Rectal smooth muscle tissue (tissue), 1 donor: ENCODE data around the gene CHST15.

Experiments
- H3K27ac ChIP-seq: one replicate; pipeline ENCODE4 v1.7.0; 2013; ENCODE audit warnings: low read depth, low read length, inconsistent platforms
- H3K27me3 ChIP-seq: one replicate; pipeline ENCODE4 v1.7.0; 2013; ENCODE audit warnings: low read length; ENCODE audit not compliant: control insufficient read depth, insufficient read depth
- H3K36me3 ChIP-seq: one replicate; pipeline ENCODE4 v1.7.0; 2013; ENCODE audit warnings: low read length; ENCODE audit not compliant: control insufficient read depth, insufficient read depth
- H3K4me1 ChIP-seq: one replicate; pipeline ENCODE4 v1.7.0; 2013; ENCODE audit warnings: low read length; ENCODE audit not compliant: control insufficient read depth, insufficient read depth
- H3K4me3 ChIP-seq: one replicate; pipeline ENCODE4 v1.7.0; 2013; ENCODE audit warnings: low read length
- H3K9ac ChIP-seq: one replicate; pipeline ENCODE4 v1.7.0; 2013; ENCODE audit warnings: low read length

CHST15 gene

GRCh38 chr10:124015991-124016390, 77.4 kb downstream of the CHST15 start:
- H3K27ac ChIP-seq: no peak overlapping the region
- H3K9ac ChIP-seq: no peak overlapping the region
- peaks cover 7% of the 10 kb centered on the region for H3K36me3 ChIP-seq
- H3K4me1 ChIP-seq: no peaks in the 10 kb centered on the region
- H3K27me3 ChIP-seq: no peaks in the 10 kb centered on the region
- H3K4me3 ChIP-seq: no peak overlapping the region

DNA sequence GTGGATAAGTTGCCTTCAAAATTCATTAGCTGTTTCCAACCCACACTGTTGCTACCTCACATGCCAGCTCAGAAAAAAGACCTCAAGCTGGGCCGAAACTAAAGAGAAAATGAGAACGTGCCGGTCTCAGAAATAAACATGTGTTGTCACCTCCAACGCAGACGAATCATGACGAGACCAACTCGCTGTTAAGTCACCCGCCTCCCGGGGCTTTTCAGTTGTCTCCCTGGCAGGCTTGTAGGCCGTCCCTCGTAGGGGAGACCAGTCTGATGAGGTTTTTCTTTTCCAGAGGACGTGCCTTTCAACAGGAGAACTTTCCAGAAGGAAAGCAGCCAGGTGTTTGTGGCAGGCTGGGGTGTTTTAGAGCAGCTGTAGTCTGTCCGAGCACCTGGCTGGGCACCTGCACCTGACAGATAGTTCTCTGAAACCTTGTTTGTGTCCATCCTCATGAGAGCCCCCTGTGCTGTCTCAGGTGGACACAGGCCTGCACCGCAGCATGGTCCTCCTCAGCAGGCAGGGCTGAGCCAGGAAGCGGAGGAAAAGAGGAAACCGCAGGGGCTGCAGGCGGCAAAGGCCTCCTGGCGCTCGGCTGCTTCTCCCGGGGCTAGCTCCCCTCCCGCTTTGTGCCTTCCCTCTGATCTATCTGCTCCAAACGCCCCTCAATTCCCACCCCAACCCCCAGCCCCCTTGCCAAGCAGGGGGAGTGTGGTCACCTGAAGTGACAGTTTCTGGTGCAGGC, 78.8 kb downstream of the CHST15 start:
- no peak overlapping the region for H3K9ac ChIP-seq
- peaks cover 8% of the 10 kb centered on the region for H3K4me1 ChIP-seq
- no peaks in the 10 kb centered on the region for H3K27me3 ChIP-seq
- no peak overlapping the region for H3K27ac ChIP-seq
- no peak overlapping the region for H3K4me3 ChIP-seq
- H3K36me3 ChIP-seq: peaks cover 4% of the 10 kb centered on the region

DNA sequence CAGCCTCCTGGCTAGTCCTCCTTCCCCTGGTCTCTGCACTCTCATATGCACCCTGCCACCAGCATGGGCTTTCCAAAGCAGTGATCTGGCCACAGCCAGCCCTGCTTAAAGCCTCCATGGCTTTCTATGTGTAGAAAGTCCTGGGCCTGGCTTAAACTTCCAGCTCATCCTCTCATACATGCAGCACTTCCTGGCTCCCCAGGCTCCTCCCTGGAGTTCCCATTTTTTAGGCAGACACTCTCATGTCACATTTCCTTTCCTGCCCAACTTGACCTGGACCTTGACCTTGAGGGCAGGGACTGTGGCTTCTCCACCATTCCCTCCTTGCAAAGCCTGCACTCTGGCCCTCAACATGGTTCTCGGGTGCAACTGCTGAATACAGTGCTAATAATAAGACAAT, 79.5 kb downstream of the CHST15 start:
- no peak overlapping the region for H3K9ac ChIP-seq

GRCh38 chr10:124012991-124013390, 80.4 kb downstream of the CHST15 start:
- no peak overlapping the region for H3K9ac ChIP-seq
- no peak overlapping the region for H3K4me3 ChIP-seq
- H3K27ac ChIP-seq: no peak overlapping the region
- no peaks in the 10 kb centered on the region for H3K27me3 ChIP-seq
- peaks cover 4% of the 10 kb centered on the region for H3K36me3 ChIP-seq
- peaks cover 23% of the 10 kb centered on the region for H3K4me1 ChIP-seq

More for the DNA sequence above, 79.5 kb downstream of the CHST15 start:
- Histone ChIP-seq H3K27me3 (no peaks in the 10 kb centered on the region), H3K4me1 (peaks cover 14% of the 10 kb centered on the region), H3K4me3 (no peak overlapping the region), H3K27ac (no peak overlapping the region), H3K36me3 (peaks cover 4% of the 10 kb centered on the region)

- Histone ChIP-seq H3K9ac (no peak overlapping the region), H3K36me3 (peaks cover 4% of the 10 kb centered on the region), H3K27me3 (no peaks in the 10 kb centered on the region), H3K27ac (no peak overlapping the region), H3K4me3 (no peak overlapping the region), H3K4me1 (peaks cover 26% of the 10 kb centered on the region)
These were observed 80.8 kb downstream of the CHST15 start for GRCh38 chr10:124012583-124012982.

DNA sequence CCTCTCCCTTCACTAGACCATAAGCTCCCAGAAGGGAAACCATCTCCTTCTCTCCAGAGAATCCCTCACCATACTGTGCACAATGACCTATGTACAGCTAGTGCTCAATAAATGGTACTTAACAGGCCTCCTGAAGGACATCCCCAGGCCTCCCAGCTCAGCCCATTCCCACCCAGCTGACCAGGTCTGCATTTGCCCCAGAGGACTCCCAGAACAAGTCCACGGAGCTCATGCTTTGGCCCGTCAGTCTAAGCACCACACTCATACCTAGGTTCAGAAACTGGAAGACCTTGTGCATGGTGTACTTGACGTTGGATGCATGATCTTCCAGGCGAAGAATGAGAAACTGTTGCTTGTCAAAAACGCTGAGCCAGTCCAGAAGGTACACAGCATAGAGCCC, 81.3 kb downstream of the CHST15 start:
- Histone ChIP-seq H3K4me1 (peaks cover 31% of the 10 kb centered on the region), H3K36me3 (peaks cover 4% of the 10 kb centered on the region), H3K4me3 (no peak overlapping the region), H3K27me3 (no peaks in the 10 kb centered on the region), H3K27ac (no peak overlapping the region), H3K9ac (no peak overlapping the region)

DNA sequence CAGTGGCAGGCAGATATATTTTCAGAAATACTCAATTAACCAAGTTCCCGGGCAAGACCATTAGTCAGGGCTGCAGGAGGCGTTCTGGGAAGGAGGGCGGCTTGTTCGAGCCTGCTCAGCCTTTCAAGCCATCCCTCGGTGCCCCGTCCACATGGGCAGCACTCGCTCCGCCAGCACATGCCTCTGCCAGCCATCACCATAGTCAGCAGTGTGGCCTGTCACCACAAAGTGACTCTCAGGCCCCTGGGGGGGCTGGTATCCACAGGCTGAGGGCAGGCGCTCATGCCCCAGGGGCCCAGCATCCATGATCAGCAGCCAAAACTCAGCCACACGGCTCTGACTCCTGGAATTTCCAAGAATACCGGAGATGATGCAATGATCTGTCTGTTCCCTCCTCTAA, 81.9 kb downstream of the CHST15 start:
- Histone ChIP-seq H3K4me1 (peaks cover 37% of the 10 kb centered on the region), H3K4me3 (no peak overlapping the region), H3K9ac (no peak overlapping the region), H3K27me3 (no peaks in the 10 kb centered on the region), H3K27ac (peak overlapping the region; percentile 95), H3K36me3 (peaks cover 4% of the 10 kb centered on the region)

GRCh38 chr10:124010563-124011131, 82.8 kb downstream of the CHST15 start:
- Histone ChIP-seq H3K36me3 (peaks cover 4% of the 10 kb centered on the region), H3K4me1 (peaks cover 45% of the 10 kb centered on the region), H3K27me3 (no peaks in the 10 kb centered on the region), H3K9ac (no peak overlapping the region), H3K27ac (peak overlapping the region; percentile 95), H3K4me3 (no peak overlapping the region)

DNA sequence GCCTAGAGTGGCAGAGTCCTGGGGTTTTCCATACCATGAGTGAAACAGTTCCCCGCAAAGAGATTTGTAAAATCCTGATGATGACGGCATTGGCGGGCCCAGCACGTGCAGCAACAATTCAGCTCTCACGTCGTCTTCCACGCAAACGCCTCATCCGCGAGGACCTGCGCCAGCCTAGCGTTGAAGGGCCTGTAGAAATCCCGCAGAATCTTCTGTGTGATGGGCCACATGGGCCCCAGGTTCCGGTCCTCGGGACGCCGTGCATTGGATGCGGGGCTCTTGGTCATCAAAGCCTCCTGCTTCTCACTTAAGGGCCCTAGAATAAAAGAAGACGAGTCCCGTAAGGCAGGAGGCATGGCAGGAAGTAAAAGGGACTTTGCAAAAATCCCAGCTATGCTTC, 83.4 kb downstream of the CHST15 start:
- no peak overlapping the region for H3K4me3 ChIP-seq
- H3K9ac ChIP-seq: no peak overlapping the region
- peaks cover 51% of the 10 kb centered on the region for H3K4me1 ChIP-seq
- peak overlapping the region; percentile 95 for H3K27ac ChIP-seq
- H3K36me3 ChIP-seq: peaks cover 4% of the 10 kb centered on the region
- no peaks in the 10 kb centered on the region for H3K27me3 ChIP-seq

GRCh38 chr10:124009231-124010015, 84.0 kb downstream of the CHST15 start:
- Histone ChIP-seq H3K4me3 (no peak overlapping the region), H3K4me1 (peaks cover 56% of the 10 kb centered on the region), H3K9ac (no peak overlapping the region), H3K36me3 (peaks cover 4% of the 10 kb centered on the region), H3K27me3 (no peaks in the 10 kb centered on the region), H3K27ac (peak overlapping the region; percentile 95)

- peak overlapping the region; percentile 95 for H3K27ac ChIP-seq
These were observed 84.7 kb downstream of the CHST15 start for GRCh38 chr10:124008681-124009080.

DNA sequence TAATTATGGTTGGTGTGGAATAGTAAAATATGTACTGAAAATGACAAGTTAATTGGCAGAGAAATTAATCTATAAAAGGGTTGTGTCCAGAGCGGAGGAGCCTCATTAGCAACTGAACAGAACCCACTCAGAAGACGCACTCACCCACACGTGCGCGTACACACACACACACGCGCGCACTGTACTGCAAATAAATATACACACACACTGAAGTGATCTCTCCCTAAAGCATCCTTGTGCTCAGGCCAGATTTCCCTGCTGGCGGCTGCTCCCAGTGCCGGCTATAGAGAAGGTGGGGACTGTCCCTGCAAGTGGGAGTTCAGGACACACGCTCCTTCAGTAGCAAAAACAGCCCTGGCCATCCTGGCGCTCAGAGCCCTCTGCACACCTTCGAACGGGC, 85.2 kb downstream of the CHST15 start:
- H3K4me3 ChIP-seq: no peak overlapping the region
- H3K27ac ChIP-seq: peak overlapping the region; percentile 95
- H3K4me1 ChIP-seq: peaks cover 62% of the 10 kb centered on the region
- no peaks in the 10 kb centered on the region for H3K36me3 ChIP-seq
- no peaks in the 10 kb centered on the region for H3K27me3 ChIP-seq
- no peak overlapping the region for H3K9ac ChIP-seq

More at GRCh38 chr10:124008681-124009080, 84.7 kb downstream of the CHST15 start:
- H3K4me3 ChIP-seq: no peak overlapping the region
- H3K36me3 ChIP-seq: no peaks in the 10 kb centered on the region
- H3K4me1 ChIP-seq: peaks cover 62% of the 10 kb centered on the region
- H3K9ac ChIP-seq: no peak overlapping the region
- no peaks in the 10 kb centered on the region for H3K27me3 ChIP-seq
